CD4-positive, alpha-beta T cell (primary cell): ENCODE results near the gene NEUROG3. TPM values are rescaled to one million over a fixed set of nuclear protein-coding genes. Genes with fewer than 3 reads are reported as not detected.

Source experiments
- ATAC-seq: fragments of 200-7000 bp; cut with Tn5 transposase; one replicate; pipeline ENCODE4 v1.10.0; 2022; ENCODE audit warnings: mild to moderate bottlenecking; ENCODE audit not compliant: poor library complexity
- CTCF ChIA-PET: fragments of 350-600 bp; sonication (Branson Sonifier 250); formaldehyde crosslinking; loops from one replicate; lab custom pipeline; 2021; ENCODE audit warnings: antibody characterized with exemption, inconsistent platforms; lab: Charles Lee
- POLR2A ChIA-PET: fragments of 350-600 bp; sonication (Branson Sonifier 250); formaldehyde crosslinking; loops from one replicate; lab custom pipeline; 2021; ENCODE audit warnings: antibody characterized with exemption, inconsistent platforms; lab: Charles Lee
- DNase-seq, 14 experiments: peaks; one replicate each; pipeline ENCODE4 v3.0.0-alpha.2; 2013 to 2020; ENCODE audit warnings: mixed read lengths in 2 of 14
- H3K27ac ChIP-seq, 2 donors: one replicate each; pipeline versions ENCODE4 v1.5.1 to v1.7.0; 2013; ENCODE audit warnings: low read length in 2 of 2, low read depth in 1 of 2, mild to moderate bottlenecking in 1 of 2
- H3K27me3 ChIP-seq, 2 experiments: 1 replicate in 1 of 2; 2 replicates in 1 of 2; pipeline versions ENCODE4 v1.6.1 to v1.7.0; 2013; ENCODE audit warnings: low read length in 2 of 2, control low read depth in 1 of 2, mild to moderate bottlenecking in 1 of 2, moderate library complexity in 1 of 2; ENCODE audit not compliant: insufficient read depth in 2 of 2, control insufficient read depth in 1 of 2
- H3K36me3 ChIP-seq: one replicate; pipeline ENCODE4 v1.6.1; 2013; ENCODE audit warnings: low read length, control low read depth; ENCODE audit not compliant: insufficient read depth
- H3K4me1 ChIP-seq: one replicate; pipeline ENCODE4 v1.6.1; 2013; ENCODE audit warnings: low read length, control low read depth; ENCODE audit not compliant: insufficient read depth
- H3K4me3 ChIP-seq: one replicate; pipeline ENCODE4 v1.5.1; 2013; ENCODE audit warnings: mild to moderate bottlenecking, low read length, moderate library complexity
- H3K9me3 ChIP-seq, 2 experiments: 1 replicate in 1 of 2; 2 replicates in 1 of 2; pipeline versions ENCODE4 v1.6.1 to v1.7.0; 2013; ENCODE audit warnings: low read length in 2 of 2, mild to moderate bottlenecking in 2 of 2, control low read depth in 1 of 2, moderate library complexity in 1 of 2; ENCODE audit not compliant: control insufficient read depth in 1 of 2, insufficient read depth in 1 of 2
- H3K27ac Mint-ChIP-seq: one replicate; pipeline ENCODE4 v1.8.0; 2020; ENCODE audit warnings: mixed read lengths
- H3K27me3 Mint-ChIP-seq: one replicate; pipeline ENCODE4 v1.8.0; 2021; ENCODE audit warnings: mixed read lengths
- H3K36me3 Mint-ChIP-seq: one replicate; pipeline ENCODE4 v1.8.0; 2021; ENCODE audit warnings: low read depth, mixed read lengths
- H3K4me1 Mint-ChIP-seq: one replicate; pipeline ENCODE4 v1.8.0; 2021; ENCODE audit warnings: low read depth, mixed read lengths
- H3K4me3 Mint-ChIP-seq: one replicate; pipeline ENCODE4 v1.8.0; 2020; ENCODE audit warnings: mild to moderate bottlenecking, mixed read lengths
- H3K9me3 Mint-ChIP-seq: one replicate; pipeline ENCODE4 v1.8.0; 2020; ENCODE audit warnings: mixed read lengths
- intact Hi-C, 2 experiments: fragments of 100-400 bp; cut with DNase I in 1 of 2; cut with micrococcal nuclease in 1 of 2; formaldehyde crosslinking; loops; one replicate each; pipeline versions ENCODE4 v1.15.1 to v1.9.0; 2023 to 2025; cut with DNase I, micrococcal nuclease
- polyA plus RNA-seq, 2 donors: library from polyadenylated mRNA; unstranded; fragments of 120-200 nt; gene quantifications; one replicate each; pipeline ENCODE4 v1.2.1, GENCODE V29; 2013
- total RNA-seq, 174 experiments: library from RNA in 2 of 174; stranded (reverse) in 2 of 174; gene quantifications; one replicate each; pipeline ENCODE4 v1.2.3 and lab custom pipeline; 2021 to 2026
- TF ChIP-seq, protein P1 (sequence below): fragments of 200-600 bp; IDR thresholded peaks from one replicate; pipeline ENCODE4 v1.8.0; 2022; ENCODE audit warnings: antibody characterized with exemption, mild to moderate bottlenecking

Gene NEUROG3
- not detected for total RNA-seq
- not detected for polyA plus RNA-seq (2013, experiment 1 of 2)
- polyA plus RNA-seq (2013, experiment 2 of 2) = not detected
- 0 to 0.69 (median 0) reads per million in 172 experiments for total RNA-seq (lab: John Stamatoyannopoulos, UW)

DNA sequence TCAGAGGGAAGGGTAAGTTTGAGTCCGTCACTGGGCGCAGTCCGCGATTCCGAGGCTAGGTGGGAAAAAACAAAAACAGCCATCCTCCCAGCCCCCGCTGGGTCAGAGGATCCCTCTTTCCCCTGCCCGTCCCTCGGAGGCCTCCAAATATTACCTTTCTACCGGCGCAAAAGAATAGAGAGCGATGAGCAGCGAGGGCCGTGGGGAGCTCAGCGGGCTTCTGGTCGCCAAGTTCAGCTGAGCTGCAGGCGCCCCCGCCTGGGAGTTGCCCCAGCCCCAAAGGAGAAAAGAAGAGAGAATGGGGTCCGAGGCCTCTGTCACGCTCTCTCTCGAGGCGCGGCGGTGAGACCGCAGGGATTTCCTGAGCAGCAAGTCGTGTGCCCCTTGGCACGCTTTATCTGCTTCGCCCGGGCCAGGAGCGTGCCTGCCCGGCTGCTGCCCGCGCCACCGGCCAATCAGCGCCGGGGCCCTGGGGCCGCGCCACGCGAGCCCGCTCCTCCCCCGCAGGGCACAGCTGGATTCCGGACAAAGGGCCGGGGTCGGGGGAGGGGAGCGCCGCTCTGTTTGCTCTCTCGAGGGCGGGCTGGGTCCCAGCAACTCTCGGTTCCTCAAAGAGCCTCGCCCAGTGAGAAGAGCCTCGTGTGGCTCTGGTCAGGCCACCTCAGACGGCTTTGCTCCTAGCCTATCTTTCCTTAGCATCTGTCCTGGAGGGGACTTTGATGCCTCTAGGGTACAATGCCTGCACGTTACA, at the start of gene NEUROG3:
Gene NEUROG3, minus strand, starts transcription at position 367 of the 751 bp plus-strand sequence. CDS start 379 bp downstream, outside the sequence.
- TF ChIP-seq, protein P1, sequence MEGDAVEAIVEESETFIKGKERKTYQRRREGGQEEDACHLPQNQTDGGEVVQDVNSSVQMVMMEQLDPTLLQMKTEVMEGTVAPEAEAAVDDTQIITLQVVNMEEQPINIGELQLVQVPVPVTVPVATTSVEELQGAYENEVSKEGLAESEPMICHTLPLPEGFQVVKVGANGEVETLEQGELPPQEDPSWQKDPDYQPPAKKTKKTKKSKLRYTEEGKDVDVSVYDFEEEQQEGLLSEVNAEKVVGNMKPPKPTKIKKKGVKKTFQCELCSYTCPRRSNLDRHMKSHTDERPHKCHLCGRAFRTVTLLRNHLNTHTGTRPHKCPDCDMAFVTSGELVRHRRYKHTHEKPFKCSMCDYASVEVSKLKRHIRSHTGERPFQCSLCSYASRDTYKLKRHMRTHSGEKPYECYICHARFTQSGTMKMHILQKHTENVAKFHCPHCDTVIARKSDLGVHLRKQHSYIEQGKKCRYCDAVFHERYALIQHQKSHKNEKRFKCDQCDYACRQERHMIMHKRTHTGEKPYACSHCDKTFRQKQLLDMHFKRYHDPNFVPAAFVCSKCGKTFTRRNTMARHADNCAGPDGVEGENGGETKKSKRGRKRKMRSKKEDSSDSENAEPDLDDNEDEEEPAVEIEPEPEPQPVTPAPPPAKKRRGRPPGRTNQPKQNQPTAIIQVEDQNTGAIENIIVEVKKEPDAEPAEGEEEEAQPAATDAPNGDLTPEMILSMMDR = no peak
- Mint-ChIP-seq H3K4me3 (peak within 1 kb of the TSS; percentile 76), H3K4me1 (peaks cover 38% of the 10 kb centered on the region), H3K36me3 (no peaks in the 10 kb centered on the region), H3K27me3 (peaks cover 89% of the 10 kb centered on the region), H3K9me3 (no peaks in the 10 kb centered on the region), H3K27ac (no peak within 1 kb of the TSS)
- peak within 1 kb of the TSS; percentile 51 for H3K4me3 ChIP-seq
- CTCF ChIA-PET = no interaction called here
- POLR2A ChIA-PET = no interaction called here
- DNase-seq (peak in 2 of 14 experiments; percentile 17 to 30), ATAC-seq (no peak)
- intact Hi-C loops = no loop called here
- H3K36me3 ChIP-seq = no peaks in the 10 kb centered on the region
- H3K27ac ChIP-seq = no peak within 1 kb of the TSS
- peaks cover 0 to 35% of the 10 kb centered on the region in 2 experiments for H3K9me3 ChIP-seq
- peaks cover 88 to 98% of the 10 kb centered on the region in 2 experiments for H3K27me3 ChIP-seq
- H3K4me1 ChIP-seq = peaks cover 40% of the 10 kb centered on the region

- Histone ChIP-seq H3K27ac (no peak overlapping the region), H3K4me1 (peaks cover 17% of the 10 kb centered on the region), H3K27me3 (no peaks in the 10 kb centered on the region), H3K36me3 (no peaks in the 10 kb centered on the region), H3K4me3 (no peak overlapping the region), H3K9me3 (peaks cover 0 to 9% of the 10 kb centered on the region in 2 experiments)
- H3K4me1 Mint-ChIP-seq = peaks cover 39% of the 10 kb centered on the region
- DNase-seq = peak in 2 of 14 experiments; percentile 14 to 22
- TF ChIP-seq, protein P1 = no peak
- no peak overlapping the region for H3K4me3 Mint-ChIP-seq
- no peaks in the 10 kb centered on the region for H3K27me3 Mint-ChIP-seq
- H3K27ac Mint-ChIP-seq = no peak overlapping the region
- peaks cover 6% of the 10 kb centered on the region for H3K9me3 Mint-ChIP-seq
- intact Hi-C loops = no loop called here
- ChIA-PET CTCF (no interaction called here), POLR2A (interaction anchor here (1.1 kb wide), 1 partner anchor 9 kb away, joined by 3 read pairs; no protein-coding TSS in a partner anchor)
- H3K36me3 Mint-ChIP-seq = peaks cover 5% of the 10 kb centered on the region
- no peak for ATAC-seq
Measured at GRCh38 chr10:69620625-69621024, 47.4 kb upstream of the NEUROG3 start.

DNA sequence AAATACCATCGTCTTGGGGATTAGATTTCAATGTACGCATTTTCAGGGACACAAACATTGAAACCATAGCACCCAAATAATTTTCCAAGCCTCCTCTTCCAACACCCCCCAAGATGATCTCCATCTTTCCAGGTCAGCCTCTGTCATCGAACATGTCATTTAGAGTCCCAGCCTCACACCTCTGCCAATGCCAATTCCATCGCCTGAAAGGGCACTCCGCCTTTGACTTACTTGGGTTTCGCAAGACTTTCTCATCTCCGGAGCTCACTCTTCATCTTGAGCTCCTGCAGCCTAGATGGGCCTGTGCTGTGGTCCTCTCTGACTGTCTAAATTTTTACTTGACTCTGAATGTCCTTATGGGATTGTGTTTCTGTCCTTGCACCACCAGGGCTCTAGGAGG, 46.4 kb upstream of the NEUROG3 start:
- Mint-ChIP-seq H3K36me3 (peaks cover 5% of the 10 kb centered on the region), H3K4me3 (no peak overlapping the region), H3K9me3 (peaks cover 6% of the 10 kb centered on the region), H3K27ac (no peak overlapping the region), H3K4me1 (peaks cover 37% of the 10 kb centered on the region), H3K27me3 (no peaks in the 10 kb centered on the region)
- DNase-seq = no peak
- H3K27me3 ChIP-seq = no peaks in the 10 kb centered on the region
- H3K9me3 ChIP-seq = peaks cover 0 to 9% of the 10 kb centered on the region in 2 experiments
- H3K36me3 ChIP-seq = no peaks in the 10 kb centered on the region
- H3K4me3 ChIP-seq = no peak overlapping the region
- intact Hi-C loops = no loop called here
- H3K27ac ChIP-seq = no peak overlapping the region
- peaks cover 17% of the 10 kb centered on the region for H3K4me1 ChIP-seq
- TF ChIP-seq, protein P1 = no peak
- ChIA-PET CTCF (interaction anchor here (1.2 kb wide), 1 partner anchor 104 kb away, joined by 3 read pairs; no protein-coding TSS in a partner anchor), POLR2A (interaction anchor here (1.1 kb wide), 1 partner anchor 10 kb away, joined by 3 read pairs; no protein-coding TSS in a partner anchor)
- ATAC-seq = no peak
